ENCODE data around the gene WDTC1. TPM values are rescaled to one million over a fixed set of nuclear protein-coding genes. Genes with fewer than 3 reads are reported as not detected.

WDTC1 gene
- polyA plus RNA-seq, 10 donors: 24.2 to 29.8 (median 26.9) TPM

GRCh38 chr1:27353166-27353565 lies 118.7 kb downstream of the WDTC1 start:
- DNase-seq: no peak

- no peak for DNase-seq
These were observed 119.2 kb downstream of the WDTC1 start for GRCh38 chr1:27353629-27354028.

- no peak for DNase-seq
These were observed 121.3 kb downstream of the WDTC1 start for GRCh38 chr1:27355683-27356082.

- no peak for DNase-seq
These were observed 121.8 kb downstream of the WDTC1 start for GRCh38 chr1:27356277-27356618.

GRCh38 chr1:27356619-27357280 lies 122.3 kb downstream of the WDTC1 start:
- DNase-seq: no peak

- peak; percentile 26 to 88 (median 79) for DNase-seq
These were observed 123.0 kb downstream of the WDTC1 start for GRCh38 chr1:27357281-27358037.

Other genes with a start within 250 kb of the WDTC1 start
- gene TRNP1, start 240.9 kb upstream of the WDTC1 start, polyA plus RNA-seq (ENCODE audit: insufficient read length in 10 of 10): 1 to 10 TPM in 9 of 10 donors, under 1 TPM in 1; 0.80 to 6.2 (median 1.8) TPM
- 1 to 10 TPM in 2 of 10 donors, under 1 TPM in 8; 0.31 to 1.7 (median 0.55) TPM for gene TENT5B, start 221.8 kb upstream of the WDTC1 start, polyA plus RNA-seq (ENCODE audit: insufficient read length in 10 of 10)
- 10 to 100 TPM in 9 of 10 donors, 1 to 10 TPM in 1; 10.0 to 19.9 (median 15.3) TPM for gene SLC9A1, start 79.5 kb upstream of the WDTC1 start, polyA plus RNA-seq (ENCODE audit: insufficient read length in 10 of 10)
- 10 to 100 TPM; 18.6 to 26.9 (median 23.6) TPM for gene TMEM222, start 87.5 kb downstream of the WDTC1 start, polyA plus RNA-seq (ENCODE audit: insufficient read length in 10 of 10)
- gene SYTL1, start 107.4 kb downstream of the WDTC1 start, polyA plus RNA-seq (ENCODE audit: insufficient read length in 10 of 10): 1 to 10 TPM in 7 of 10 donors, under 1 TPM in 3; 0.43 to 5.7 (median 1.2) TPM
- gene MAP3K6, start 132.3 kb downstream of the WDTC1 start, polyA plus RNA-seq (ENCODE audit: insufficient read length in 10 of 10): 10 to 100 TPM in 7 of 10 donors, 1 to 10 TPM in 3; 8.7 to 14.8 (median 11.0) TPM
- under 1 TPM in 9 of 10 donors, not detected in 1; 0.25 to 0.99 (median 0.45) TPM for gene FCN3, start 140.2 kb downstream of the WDTC1 start, polyA plus RNA-seq (ENCODE audit: insufficient read length in 10 of 10)
- under 1 TPM in 1 of 10 donors, not detected in 9; 0.11 TPM for gene CD164L2, start 148.7 kb downstream of the WDTC1 start, polyA plus RNA-seq (ENCODE audit: insufficient read length in 10 of 10)
- 1 to 10 TPM in 2 of 10 donors, under 1 TPM in 8; 0.42 to 1.2 (median 0.96) TPM for gene GPR3, start 158.0 kb downstream of the WDTC1 start, polyA plus RNA-seq (ENCODE audit: insufficient read length in 10 of 10)